Glomerular endothelial cell (primary cell): ENCODE data around the gene NDUFV1. TPM values are rescaled to one million over a fixed set of nuclear protein-coding genes. Genes with fewer than 3 reads are reported as not detected.
"Not testable (repeated sequence)": the region's sequence is repeated elsewhere in the genome, so short reads cannot be mapped to it uniquely, and the experiment has no call there.

Experiments used
- DNase-seq: peaks from one replicate; pipeline ENCODE4 v3.0.0-alpha.2; 2011; ENCODE audit warnings: low read depth, low spot score; ENCODE audit errors: extremely low read depth
- total RNA-seq: library from RNA; depleted of rRNA; stranded (reverse); fragments of >200 nt; gene quantifications from 2 replicates; pipeline ENCODE4 v1.2.3, GENCODE V29; 2015

The NDUFV1 gene
- total RNA-seq, 1 donor from 2014 or later, result 180 TPM

GRCh38 chr11:67585911-67586310 lies 20.8 kb upstream of the NDUFV1 start:
- no peak for DNase-seq

GRCh38 chr11:67586568-67587250 lies 20.0 kb upstream of the NDUFV1 start:
- no peak for DNase-seq

GRCh38 chr11:67588136-67588503 lies 18.6 kb upstream of the NDUFV1 start:
- DNase-seq, result no peak

GRCh38 chr11:67588899-67589415 lies 17.8 kb upstream of the NDUFV1 start:
- not testable (repeated sequence) for DNase-seq

DNA sequence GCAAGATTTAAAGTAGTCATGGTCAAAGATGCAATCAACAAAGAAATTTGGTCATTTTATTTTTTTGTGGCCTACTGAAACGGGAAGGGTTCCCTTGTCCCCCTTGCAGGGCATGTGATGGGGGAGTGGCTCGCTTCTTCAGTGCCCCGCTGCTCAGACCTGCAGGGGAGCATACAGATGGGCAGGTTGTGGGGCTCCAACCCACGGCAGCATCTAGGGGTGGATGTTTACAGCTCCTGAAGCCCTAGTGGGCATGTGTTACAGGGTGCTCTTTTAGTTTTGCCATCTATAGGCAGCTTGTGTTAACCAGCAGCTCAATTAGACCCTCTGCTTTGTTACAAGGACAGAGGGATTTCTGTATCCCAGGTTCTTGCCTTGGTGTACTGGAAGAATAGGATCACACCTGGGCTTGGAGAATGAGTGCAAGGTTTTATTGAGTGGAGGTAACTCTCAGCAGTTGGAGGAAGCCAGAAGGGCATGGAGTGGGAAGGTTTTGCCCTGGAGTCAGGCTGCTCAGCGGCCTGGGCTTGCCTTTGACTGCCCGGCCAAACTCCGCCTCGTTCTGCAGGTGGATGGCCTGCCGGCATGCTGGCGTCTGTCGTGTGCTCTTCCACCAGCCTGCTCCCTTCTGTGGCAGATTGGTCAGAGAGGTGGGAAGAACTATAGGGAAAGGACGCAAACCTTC lies 13.7 kb upstream of the NDUFV1 start:
- no peak for DNase-seq

DNA sequence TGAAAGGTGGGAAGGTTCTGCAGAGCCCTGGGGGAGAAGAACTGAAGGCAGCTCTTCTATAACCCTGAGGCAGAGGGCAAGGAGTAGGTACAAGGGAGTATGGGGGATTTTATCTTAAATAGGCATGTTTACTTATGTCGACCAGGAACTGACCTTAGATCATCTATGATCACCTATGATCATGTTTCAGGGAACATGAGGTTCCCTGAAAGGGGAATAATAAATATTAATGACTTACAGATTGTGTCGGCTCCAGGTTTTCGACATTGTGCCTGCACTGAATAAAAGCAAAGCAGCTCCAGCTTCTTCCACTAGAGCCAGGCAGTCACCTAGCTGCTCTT lies 13.2 kb upstream of the NDUFV1 start:
- DNase-seq, result no peak

GRCh38 chr11:67594480-67594879 lies 12.3 kb upstream of the NDUFV1 start:
- no peak for DNase-seq

GRCh38 chr11:67596753-67597300 lies 9.9 kb upstream of the NDUFV1 start:
- DNase-seq, result no peak

DNA sequence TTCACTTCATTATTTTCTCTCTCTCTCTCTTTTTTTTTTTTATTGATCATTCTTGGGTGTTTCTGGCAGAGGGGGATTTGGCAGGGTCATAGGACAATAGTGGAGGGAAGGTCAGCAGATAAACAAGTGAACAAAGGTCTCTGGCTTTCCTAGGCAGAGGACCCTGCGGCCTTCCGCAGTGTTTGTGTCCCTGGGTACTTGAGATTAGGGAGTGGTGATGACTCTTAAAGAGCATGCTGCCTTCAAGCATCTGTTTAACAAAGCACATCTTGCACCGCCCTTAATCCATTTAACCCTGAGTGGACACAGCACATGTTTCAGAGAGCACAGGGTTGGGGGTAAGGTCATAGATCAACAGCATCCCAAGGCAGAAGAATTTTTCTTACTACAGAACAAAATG lies 9.3 kb upstream of the NDUFV1 start:
- not testable (repeated sequence) for DNase-seq

- DNase-seq, result not testable (repeated sequence)
Measured at GRCh38 chr11:67597963-67598362, 8.8 kb upstream of the NDUFV1 start.

GRCh38 chr11:67599149-67599548 lies 7.6 kb upstream of the NDUFV1 start:
- DNase-seq, result no peak

DNA sequence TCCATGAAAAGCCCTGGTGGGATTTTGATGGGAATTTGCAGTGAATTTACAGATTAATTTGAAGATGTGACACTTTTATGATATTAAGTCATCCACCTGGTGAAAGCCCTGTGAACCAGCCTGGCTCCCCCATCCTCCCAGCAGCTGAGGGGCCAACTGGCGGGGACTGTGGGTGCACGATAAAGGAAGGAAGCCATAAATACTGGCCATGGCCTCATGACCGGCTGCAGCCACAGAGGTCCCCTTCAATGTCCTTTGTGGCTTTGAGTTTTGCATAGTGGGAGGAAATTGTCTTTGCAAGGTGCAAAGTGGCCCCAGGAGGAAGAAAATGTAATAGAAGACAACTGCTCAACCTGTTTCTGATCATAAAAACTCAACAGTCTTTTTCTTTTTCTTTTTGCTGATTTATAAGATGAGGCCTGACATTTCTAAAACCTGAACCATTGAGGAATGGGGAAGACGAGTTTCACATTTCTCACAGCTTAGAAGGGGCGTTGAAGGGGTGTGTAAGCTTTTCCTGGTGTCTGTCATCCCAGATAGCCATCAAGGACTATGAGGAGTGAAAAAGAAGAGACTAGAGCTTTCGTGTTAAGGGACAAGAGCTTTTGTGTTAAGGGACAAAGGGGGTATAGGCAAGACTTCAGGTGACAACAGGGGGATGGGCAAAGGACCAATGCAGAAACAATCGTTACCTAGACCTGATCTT lies 6.3 kb upstream of the NDUFV1 start:
- DNase-seq, result no peak

- DNase-seq, result no peak
Measured at GRCh38 chr11:67601098-67601497, 5.6 kb upstream of the NDUFV1 start.

GRCh38 chr11:67604119-67604518 lies 2.6 kb upstream of the NDUFV1 start:
- DNase-seq, result not testable (repeated sequence)

GRCh38 chr11:67604815-67605214 lies 1.9 kb upstream of the NDUFV1 start:
- DNase-seq, result no peak

- no peak for DNase-seq
Measured at GRCh38 chr11:67605231-67606011, 1.3 kb upstream of the NDUFV1 start.

DNA sequence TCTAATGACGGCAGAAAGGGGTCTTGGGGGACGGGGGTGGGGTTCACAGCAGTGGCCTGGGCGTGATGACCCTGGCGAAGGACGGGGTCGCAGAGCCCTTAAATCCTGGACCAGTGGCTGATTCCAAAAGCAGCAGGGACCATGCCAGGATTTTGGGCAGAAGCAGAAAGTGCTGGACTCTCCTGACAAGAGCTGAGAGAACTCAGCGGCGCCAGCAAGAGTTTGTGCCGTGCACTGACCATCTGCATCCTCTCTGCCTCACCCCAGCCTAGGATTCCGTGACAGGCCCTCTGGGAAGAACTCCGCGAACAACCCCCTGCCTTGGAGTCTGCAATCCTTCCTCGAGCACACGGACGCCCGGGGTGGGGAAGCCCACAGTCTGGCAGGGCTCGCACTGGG lies 644 bp upstream of the NDUFV1 start:
- DNase-seq, result no peak

GRCh38 chr11:67607507-67607906 lies 771 bp downstream of the NDUFV1 start:
- no peak for DNase-seq

DNA sequence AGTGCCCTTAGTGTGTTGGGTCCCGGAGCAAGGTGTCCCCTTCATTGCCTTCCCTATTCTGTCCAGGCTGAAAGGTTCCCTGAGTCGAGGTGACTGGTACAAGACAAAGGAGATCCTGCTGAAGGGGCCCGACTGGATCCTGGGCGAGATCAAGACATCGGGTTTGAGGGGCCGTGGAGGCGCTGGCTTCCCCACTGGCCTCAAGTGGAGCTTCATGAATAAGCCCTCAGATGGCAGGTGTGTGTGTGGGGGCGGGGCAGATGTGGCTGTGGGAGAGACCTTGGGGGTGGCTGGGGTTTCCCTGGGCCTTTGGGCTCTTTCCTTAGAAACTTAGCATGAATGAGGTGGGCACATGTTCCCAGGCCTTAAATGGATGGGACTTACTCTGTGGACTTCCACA lies 1.8 kb downstream of the NDUFV1 start:
- no peak for DNase-seq

DNA sequence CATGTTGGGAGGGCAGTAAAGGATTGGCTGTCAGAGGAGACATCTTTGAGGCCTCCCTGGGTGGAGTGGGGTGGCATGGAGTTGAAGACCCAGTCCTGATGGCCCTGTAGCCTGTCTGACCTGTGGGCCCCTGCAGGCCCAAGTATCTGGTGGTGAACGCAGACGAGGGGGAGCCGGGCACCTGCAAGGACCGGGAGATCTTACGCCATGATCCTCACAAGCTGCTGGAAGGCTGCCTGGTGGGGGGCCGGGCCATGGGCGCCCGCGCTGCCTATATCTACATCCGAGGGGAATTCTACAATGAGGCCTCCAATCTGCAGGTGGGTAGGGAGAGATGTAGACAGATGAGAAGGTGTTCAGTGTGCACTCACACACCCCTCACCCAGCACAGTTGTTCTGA lies 2.6 kb downstream of the NDUFV1 start:
- no peak for DNase-seq
